Measurements from ENCODE around the gene ABL1.

Gene ABL1

DNA sequence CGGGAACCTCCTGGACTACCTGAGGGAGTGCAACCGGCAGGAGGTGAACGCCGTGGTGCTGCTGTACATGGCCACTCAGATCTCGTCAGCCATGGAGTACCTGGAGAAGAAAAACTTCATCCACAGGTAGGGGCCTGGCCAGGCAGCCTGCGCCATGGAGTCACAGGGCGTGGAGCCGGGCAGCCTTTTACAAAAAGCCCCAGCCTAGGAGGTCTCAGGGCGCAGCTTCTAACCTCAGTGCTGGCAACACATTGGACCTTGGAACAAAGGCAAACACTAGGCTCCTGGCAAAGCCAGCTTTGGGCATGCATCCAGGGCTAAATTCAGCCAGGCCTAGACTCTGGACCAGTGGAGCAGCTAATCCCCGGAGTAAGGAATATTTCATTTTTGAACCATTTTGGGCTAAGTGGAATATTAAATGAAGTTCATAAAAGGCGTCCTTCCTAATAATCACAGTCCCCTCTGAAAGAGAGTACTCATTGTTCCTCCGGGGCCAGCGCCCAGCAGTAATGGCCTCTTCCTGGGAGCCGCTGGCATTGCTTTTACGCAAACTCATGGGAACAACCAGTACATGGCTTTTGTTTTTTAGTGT, 38.0 kb downstream of the ABL1 start:
- DNase-seq: no peak

GRCh38 chr9:130873966-130874365, 38.9 kb downstream of the ABL1 start:
- no peak for DNase-seq

DNA sequence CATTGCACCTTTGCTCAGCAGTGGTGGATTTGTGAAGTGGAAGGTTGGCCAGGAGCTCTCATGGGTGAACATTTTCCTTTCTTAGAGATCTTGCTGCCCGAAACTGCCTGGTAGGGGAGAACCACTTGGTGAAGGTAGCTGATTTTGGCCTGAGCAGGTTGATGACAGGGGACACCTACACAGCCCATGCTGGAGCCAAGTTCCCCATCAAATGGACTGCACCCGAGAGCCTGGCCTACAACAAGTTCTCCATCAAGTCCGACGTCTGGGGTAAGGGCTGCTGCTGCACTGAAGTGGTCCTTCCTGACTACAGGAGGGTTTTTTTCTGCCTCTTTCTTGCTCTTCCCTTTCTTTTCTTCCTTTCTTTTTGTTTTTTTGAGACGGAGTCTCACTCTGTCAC, 39.7 kb downstream of the ABL1 start:
- no peak for DNase-seq

DNA sequence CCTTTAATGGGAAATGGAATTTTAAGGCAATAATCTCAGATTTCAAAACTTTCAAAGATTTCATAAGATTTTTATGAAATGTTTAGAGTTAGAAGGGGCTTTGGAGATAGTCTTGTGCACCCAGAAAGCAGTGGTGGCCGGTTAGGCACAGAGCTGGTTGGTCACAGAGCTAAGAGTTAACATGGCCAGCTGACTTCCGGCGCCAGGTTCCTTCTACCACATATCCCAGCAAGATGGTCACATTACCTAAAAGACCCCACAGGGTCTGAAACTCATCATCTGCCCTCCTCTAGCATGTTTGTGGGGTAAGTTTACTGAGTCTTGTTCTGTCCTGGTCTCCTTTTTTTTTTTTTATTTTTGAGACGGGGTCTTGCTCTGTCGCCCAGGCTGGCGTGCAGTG, 42.2 kb downstream of the ABL1 start:
- no peak for DNase-seq

DNA sequence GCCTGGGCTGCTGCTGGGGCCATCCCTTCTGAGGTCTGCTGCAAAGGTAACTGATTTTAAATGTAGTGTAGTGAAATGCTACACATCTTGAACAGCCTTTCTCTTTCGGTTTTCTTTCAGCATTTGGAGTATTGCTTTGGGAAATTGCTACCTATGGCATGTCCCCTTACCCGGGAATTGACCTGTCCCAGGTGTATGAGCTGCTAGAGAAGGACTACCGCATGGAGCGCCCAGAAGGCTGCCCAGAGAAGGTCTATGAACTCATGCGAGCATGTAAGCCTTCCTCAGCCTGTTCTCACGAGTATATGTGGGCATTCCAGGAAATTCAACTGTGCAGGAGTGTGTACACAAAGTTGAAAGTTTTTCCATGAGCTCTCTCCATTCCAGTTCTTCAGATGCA, 43.2 kb downstream of the ABL1 start:
- DNase-seq: no peak

DNA sequence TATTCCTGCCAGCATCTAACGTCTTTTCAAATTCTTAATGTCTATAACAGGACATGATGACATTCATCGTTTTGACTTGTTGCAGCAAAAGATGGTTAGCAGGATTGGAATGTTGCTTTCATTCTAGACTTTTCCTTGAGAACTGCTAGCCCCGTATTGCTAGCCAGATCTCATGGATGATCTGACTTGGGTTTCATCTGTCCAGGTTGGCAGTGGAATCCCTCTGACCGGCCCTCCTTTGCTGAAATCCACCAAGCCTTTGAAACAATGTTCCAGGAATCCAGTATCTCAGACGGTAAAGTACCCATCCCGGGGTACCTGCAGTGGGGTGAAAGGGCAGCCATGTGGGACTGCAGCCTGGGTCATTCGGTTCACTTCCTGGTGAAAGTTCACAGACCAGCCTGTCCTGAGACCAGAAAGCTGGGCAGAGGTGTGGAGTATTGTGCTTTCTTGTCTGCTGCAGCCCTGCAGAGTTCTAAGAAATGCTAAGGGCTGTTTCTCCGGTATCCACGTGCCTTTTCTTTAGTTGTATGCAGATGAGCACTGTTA, 44.9 kb downstream of the ABL1 start:
- DNase-seq: no peak

DNA sequence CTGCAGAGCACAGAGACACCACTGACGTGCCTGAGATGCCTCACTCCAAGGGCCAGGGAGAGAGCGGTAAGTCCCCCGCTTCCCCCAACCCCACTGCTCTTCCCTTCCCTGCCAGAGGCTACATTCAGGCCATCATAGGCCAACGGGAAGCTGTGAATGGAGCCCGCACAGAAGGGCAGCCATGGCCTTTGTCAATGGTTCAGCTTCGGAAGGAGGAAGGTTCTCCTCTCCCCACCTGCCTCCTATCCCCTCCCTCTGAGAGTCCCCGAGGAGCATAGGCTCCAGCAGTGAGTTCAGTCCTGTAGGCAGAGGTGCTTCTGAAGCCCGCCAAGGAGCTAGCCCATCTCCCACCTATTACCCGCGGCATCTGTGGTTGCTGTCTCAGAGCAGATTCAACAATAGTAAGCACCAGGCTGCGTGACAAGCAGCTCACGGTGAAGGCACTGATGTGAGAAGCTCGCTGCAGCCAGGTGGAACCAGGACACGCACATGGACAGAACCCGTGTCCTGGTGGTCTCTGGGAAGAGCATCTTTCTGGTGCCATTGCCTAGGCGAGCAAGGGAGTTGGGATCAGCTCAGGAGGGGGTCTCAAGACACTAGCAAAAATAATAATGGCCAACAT, 45.7 kb downstream of the ABL1 start:
- no peak for DNase-seq

DNA sequence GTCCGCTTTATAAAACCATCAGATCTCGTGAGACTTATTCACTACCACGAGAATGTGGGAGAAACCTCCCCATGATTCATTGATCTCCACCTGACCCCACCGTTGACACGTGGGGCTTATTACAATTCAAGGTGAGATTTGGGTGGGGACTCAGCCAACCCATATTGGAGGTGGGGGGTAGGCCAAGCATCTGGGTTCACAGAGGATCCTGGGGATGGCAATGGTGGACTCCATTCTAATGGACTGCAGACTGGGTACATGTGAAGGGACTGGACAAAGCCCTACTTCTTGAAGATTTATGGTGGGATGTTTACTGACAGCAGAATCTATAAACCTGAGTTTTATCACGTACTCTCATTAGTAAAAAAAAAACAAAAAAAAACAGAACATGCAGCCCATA, 46.5 kb downstream of the ABL1 start:
- no peak for DNase-seq

- DNase-seq: no peak
Measured at GRCh38 chr9:130882696-130883225, 47.7 kb downstream of the ABL1 start.

GRCh38 chr9:130883479-130883878, 48.4 kb downstream of the ABL1 start:
- DNase-seq: no peak

- DNase-seq: no peak
Measured at GRCh38 chr9:130884111-130884531, 49.1 kb downstream of the ABL1 start.

DNA sequence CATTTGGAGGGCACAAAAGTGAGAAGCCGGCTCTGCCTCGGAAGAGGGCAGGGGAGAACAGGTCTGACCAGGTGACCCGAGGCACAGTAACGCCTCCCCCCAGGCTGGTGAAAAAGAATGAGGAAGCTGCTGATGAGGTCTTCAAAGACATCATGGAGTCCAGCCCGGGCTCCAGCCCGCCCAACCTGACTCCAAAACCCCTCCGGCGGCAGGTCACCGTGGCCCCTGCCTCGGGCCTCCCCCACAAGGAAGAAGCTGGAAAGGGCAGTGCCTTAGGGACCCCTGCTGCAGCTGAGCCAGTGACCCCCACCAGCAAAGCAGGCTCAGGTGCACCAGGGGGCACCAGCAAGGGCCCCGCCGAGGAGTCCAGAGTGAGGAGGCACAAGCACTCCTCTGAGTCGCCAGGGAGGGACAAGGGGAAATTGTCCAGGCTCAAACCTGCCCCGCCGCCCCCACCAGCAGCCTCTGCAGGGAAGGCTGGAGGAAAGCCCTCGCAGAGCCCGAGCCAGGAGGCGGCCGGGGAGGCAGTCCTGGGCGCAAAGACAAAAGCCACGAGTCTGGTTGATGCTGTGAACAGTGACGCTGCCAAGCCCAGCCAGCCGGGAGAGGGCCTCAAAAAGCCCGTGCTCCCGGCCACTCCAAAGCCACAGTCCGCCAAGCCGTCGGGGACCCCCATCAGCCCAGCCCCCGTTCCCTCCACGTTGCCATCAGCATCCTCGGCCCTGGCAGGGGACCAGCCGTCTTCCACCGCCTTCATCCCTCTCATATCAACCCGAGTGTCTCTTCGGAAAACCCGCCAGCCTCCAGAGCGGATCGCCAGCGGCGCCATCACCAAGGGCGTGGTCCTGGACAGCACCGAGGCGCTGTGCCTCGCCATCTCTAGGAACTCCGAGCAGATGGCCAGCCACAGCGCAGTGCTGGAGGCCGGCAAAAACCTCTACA, 49.8 kb downstream of the ABL1 start:
- no peak for DNase-seq

GRCh38 chr9:130885484-130886375, 50.7 kb downstream of the ABL1 start:
- DNase-seq: no peak

DNA sequence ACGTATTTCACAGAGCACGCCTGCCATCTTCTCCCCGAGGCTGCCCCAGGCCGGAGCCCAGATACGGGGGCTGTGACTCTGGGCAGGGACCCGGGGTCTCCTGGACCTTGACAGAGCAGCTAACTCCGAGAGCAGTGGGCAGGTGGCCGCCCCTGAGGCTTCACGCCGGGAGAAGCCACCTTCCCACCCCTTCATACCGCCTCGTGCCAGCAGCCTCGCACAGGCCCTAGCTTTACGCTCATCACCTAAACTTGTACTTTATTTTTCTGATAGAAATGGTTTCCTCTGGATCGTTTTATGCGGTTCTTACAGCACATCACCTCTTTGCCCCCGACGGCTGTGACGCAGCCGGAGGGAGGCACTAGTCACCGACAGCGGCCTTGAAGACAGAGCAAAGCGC, 51.9 kb downstream of the ABL1 start:
- no peak for DNase-seq

DNA sequence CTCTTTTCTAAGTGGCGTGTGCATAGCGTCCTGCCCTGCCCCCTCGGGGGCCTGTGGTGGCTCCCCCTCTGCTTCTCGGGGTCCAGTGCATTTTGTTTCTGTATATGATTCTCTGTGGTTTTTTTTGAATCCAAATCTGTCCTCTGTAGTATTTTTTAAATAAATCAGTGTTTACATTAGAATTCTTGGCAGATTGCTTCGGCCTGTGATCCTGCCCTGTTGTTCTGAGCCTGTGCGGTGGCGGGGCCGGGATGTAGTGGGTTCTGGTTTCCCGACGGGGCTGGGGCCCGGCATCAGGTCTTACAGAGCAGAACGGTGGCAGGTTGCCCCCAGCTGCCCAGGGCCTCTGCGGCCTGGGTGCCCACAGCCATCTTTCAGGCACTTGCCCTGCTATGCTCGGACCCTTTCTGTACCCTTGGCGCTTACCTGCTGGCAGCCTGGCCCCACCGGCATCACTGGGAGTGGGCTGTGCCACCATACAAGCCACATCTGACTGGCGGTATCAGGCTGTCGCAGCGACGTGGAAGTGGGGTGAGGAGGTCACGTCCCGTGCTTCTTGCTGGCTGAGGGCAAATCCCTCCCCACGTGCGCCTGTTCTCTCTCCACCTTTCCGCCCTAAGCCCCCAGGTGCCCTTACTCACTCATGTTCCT, 52.6 kb downstream of the ABL1 start:
- DNase-seq: no peak

- no peak for DNase-seq
Measured at GRCh38 chr9:130888146-130888885, 53.3 kb downstream of the ABL1 start.

DNA sequence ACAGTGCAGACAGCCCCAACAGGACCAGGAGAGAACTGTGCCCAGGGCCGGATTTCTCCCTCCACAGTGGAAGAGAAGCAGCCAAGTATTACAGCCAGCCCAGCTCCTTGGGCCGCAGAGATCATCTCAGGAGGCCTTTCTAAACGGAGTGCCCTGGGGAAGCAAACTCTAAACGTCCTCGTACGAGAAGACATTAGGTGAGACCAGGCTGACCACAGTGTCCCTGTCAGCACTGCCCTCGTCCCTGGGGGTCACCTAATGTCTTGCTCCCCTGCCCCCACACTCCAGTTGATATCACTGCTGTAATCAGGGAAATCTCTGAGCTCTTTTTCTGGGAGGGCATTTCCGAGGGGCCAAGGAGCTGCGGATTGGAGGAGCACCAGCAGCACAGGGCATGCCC, 55.1 kb downstream of the ABL1 start:
- no peak for DNase-seq

DNA sequence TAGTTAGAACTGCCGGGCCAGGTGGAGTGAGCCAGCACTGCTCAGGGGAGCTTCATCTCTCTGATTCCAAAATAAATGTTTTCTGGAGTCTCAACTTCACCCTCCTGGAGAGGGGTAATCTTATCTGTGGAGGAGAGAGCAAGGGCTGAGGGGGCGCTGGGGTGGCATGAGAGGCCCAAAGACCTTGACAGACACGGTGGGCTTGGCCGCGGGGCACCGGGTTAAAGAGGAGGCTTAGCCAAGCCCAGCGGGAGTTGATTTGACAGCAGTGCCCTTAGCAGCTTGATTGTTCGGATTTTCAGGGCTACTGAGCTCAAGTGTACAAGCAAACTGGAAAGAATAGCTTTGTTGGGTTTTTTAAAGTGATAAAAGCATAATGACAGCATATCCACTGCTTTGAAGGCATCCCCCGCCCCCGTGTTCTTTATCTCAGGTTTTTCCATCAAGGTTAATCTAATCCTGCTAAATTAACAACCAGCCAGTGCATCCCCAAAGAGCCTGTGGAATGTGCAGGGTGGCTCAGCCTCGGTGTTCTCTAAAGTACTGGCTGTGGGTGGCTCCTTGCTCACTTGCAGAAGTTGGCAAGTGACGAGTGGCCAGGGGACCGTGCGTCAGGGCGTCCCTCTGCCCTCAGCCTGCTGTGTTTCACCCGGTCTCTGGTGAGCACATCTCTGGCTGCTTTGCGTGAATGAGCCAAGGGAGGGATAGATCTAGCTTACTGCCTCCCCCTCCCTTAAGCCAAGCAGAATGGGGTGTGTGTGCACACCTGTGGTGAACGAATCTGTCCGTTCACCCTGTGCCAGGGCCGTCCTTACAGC, 56.0 kb downstream of the ABL1 start:
- DNase-seq: no peak

GRCh38 chr9:130891688-130892476, 56.8 kb downstream of the ABL1 start:
- no peak for DNase-seq

Measured in CD4-positive, alpha-beta T cell treated with Interleukin-21 for 1 hour (primary cell).